ENCODE results near the gene TMEM163. TPM values are rescaled to one million over a fixed set of nuclear protein-coding genes. Genes with fewer than 3 reads are reported as not detected.

TMEM163 gene
- total RNA-seq, 4 donors from 2014 or later = 0.34 to 1.2 TPM; not detected in 2

GRCh38 chr2:134704173-134704572, 14.6 kb downstream of the TMEM163 start:
- H3K9me3 ChIP-seq = no peaks in the 10 kb centered on the region
- H3K27ac ChIP-seq = no peak overlapping the region
- H3K27me3 ChIP-seq = no peaks in the 10 kb centered on the region
- intact Hi-C loops (cut with DNase I; ENCODE audit: low total_unique reads) = no loop called here
- TF ChIP-seq POLR2A (IDR thresholded peaks at IDR 0.05) = no peak
- TF ChIP-seq, protein P1, sequence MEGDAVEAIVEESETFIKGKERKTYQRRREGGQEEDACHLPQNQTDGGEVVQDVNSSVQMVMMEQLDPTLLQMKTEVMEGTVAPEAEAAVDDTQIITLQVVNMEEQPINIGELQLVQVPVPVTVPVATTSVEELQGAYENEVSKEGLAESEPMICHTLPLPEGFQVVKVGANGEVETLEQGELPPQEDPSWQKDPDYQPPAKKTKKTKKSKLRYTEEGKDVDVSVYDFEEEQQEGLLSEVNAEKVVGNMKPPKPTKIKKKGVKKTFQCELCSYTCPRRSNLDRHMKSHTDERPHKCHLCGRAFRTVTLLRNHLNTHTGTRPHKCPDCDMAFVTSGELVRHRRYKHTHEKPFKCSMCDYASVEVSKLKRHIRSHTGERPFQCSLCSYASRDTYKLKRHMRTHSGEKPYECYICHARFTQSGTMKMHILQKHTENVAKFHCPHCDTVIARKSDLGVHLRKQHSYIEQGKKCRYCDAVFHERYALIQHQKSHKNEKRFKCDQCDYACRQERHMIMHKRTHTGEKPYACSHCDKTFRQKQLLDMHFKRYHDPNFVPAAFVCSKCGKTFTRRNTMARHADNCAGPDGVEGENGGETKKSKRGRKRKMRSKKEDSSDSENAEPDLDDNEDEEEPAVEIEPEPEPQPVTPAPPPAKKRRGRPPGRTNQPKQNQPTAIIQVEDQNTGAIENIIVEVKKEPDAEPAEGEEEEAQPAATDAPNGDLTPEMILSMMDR (IDR thresholded peaks at IDR 0.05) = no peak
- no peaks in the 10 kb centered on the region for H3K4me1 ChIP-seq
- no peak for DNase-seq
- no peak overlapping the region for H3K4me3 ChIP-seq
- no peaks in the 10 kb centered on the region for H3K36me3 ChIP-seq

DNA sequence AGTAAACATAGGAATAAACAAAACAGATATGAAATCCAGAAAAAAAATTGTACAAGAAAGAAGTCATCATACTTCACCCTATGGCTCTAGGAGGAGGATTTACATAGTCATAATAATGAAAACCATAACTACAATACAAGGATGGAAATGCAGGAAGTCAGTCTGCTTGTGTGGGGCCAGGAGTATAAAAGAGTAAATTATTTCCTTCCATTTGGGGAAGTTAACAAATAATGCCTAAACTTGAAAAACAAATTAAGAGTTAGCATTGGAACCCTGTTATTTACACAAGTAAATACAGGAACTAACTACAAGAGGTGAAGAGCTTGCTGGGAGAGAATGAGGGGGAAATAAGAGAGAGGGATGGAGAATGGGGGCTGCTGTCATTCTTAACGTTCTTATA, 15.4 kb downstream of the TMEM163 start:
- no peak for DNase-seq
- Histone ChIP-seq H3K27me3 (no peaks in the 10 kb centered on the region), H3K4me1 (no peaks in the 10 kb centered on the region), H3K36me3 (no peaks in the 10 kb centered on the region), H3K4me3 (no peak overlapping the region), H3K27ac (no peak overlapping the region), H3K9me3 (no peaks in the 10 kb centered on the region)
- no peak for TF ChIP-seq POLR2A (IDR thresholded peaks at IDR 0.05)
- TF ChIP-seq, protein P1 (IDR thresholded peaks at IDR 0.05) = no peak
- intact Hi-C loops (cut with DNase I; ENCODE audit: low total_unique reads) = no loop called here

DNA sequence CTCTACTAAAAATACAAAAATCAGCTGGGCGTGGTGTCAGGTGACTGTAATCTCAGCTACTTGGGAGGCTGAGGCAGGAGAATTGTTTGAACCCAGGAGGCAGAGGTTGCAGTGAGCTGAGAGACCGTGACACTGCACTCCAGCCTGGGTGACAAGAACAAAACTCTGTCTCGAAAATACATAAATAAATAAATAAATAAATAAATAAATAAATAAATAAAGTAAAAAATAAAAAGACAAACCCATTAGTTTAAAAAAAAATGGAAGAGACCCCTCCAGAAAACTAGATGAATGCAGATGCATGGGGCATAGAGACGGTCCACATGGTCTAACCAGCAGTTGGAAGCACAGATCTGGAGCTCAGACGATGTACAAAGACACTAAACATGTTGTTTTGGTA, 18.1 kb downstream of the TMEM163 start:
- TF ChIP-seq, protein P1 (IDR thresholded peaks at IDR 0.05) = no peak
- no peak for TF ChIP-seq POLR2A (IDR thresholded peaks at IDR 0.05)
- Histone ChIP-seq H3K27me3 (no peaks in the 10 kb centered on the region), H3K9me3 (no peaks in the 10 kb centered on the region), H3K27ac (no peak overlapping the region), H3K36me3 (no peaks in the 10 kb centered on the region), H3K4me1 (no peaks in the 10 kb centered on the region), H3K4me3 (no peak overlapping the region)
- intact Hi-C loops (cut with DNase I; ENCODE audit: low total_unique reads) = no loop called here
- DNase-seq = no peak

GRCh38 chr2:134694411-134694810, 24.4 kb downstream of the TMEM163 start:
- intact Hi-C loops (cut with DNase I; ENCODE audit: low total_unique reads) = no loop called here
- Histone ChIP-seq H3K27me3 (no peaks in the 10 kb centered on the region), H3K4me1 (no peaks in the 10 kb centered on the region), H3K9me3 (no peaks in the 10 kb centered on the region), H3K27ac (no peak overlapping the region), H3K36me3 (no peaks in the 10 kb centered on the region), H3K4me3 (no peak overlapping the region)
- DNase-seq = no peak
- TF ChIP-seq POLR2A (IDR thresholded peaks at IDR 0.05) = no peak
- TF ChIP-seq, protein P1 (IDR thresholded peaks at IDR 0.05) = no peak

DNA sequence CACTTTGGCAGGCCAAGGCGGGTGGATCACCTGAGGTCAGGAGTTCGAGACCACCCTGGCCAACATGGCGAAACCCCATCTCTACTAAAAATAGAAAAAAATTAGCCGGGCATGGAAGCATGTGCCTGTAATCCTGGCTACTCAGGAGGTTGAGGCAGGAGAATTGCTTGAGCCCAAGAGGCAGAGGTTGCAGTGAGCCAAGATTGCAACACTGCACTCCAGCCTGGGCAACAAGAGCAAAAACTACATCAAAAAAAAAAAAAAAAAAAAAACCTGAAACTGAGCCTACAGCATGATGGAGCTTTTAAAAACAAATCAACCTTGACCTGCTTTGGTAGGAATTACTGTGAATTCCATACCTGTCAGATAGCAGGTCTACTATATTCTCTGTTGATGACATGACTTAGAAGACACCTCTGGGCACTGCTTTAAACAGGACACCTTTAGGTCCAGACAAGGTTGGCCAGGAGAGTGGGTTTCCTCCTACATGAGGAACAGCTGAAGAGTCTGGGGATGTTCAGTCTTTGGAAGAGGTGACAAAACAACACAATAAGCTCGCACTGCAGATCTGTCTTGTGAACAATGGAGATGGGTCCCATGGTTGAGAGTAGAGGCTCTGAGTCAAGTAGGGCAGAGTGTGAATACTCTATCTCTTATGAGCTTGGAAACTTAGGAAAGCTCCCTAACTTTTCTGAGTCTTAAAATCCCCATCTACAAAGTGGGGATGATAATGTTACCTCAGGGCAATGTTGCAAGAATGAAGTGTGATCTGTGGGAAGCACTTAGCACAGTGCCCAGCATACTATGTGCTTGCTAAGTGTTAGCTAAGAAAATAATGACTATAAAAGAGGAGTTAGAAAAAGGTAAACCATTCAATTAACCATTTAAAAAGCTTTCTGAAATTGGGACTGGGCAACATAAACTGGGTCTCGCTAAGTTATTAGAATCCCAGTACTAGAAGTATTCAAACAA, 25.2 kb downstream of the TMEM163 start:
- Histone ChIP-seq H3K9me3 (no peaks in the 10 kb centered on the region), H3K27ac (no peak overlapping the region), H3K27me3 (no peaks in the 10 kb centered on the region), H3K4me3 (no peak overlapping the region), H3K36me3 (no peaks in the 10 kb centered on the region), H3K4me1 (no peaks in the 10 kb centered on the region)
- no peak for DNase-seq
- intact Hi-C loops (cut with DNase I; ENCODE audit: low total_unique reads) = no loop called here
- TF ChIP-seq, protein P1 (IDR thresholded peaks at IDR 0.05) = no peak
- no peak for TF ChIP-seq POLR2A (IDR thresholded peaks at IDR 0.05)

Measured in uterus (tissue), 4 donors.